ENCODE measurements around the gene TRIM46.

- TF ChIP-seq CTCF (IDR thresholded peaks at IDR 0.05 in 2 of 3, conservative IDR thresholded peaks at IDR 0.05 in 1 of 3; ENCODE audit: borderline replicate concordance in 1 of 3, insufficient read depth in 1 of 3, low read depth in 2 of 3, low read length in 2 of 3) (no peak), RAD21 (IDR thresholded peaks at IDR 0.05; ENCODE audit: low read depth) (no peak), POLR2A (IDR thresholded peaks at IDR 0.05; ENCODE audit: borderline replicate concordance, extremely low read depth, insufficient read depth, insufficient read length) (no peak)
Observed at GRCh38 chr1:155202731-155203515, 29.3 kb downstream of the TRIM46 start.
